ENCODE results near the gene TNFAIP8.

Gene TNFAIP8

GRCh38 chr5:119387945-119388618, 32.3 kb downstream of the TNFAIP8 start:
- POLR2A ChIA-PET = interaction anchor here (1.2 kb wide), 1 partner anchor 17 kb away, joined by 4 read pairs; no protein-coding TSS in a partner anchor
- no peak overlapping the region for H3K4me3 ChIP-seq (ENCODE audit: low read depth, low read length)
- CTCF ChIA-PET = interaction anchor here (3.9 kb wide), 1 partner anchor 24 kb away, joined by 22 read pairs; no protein-coding TSS in a partner anchor
- TF ChIP-seq CTCF (IDR thresholded peaks at IDR 0.05; ENCODE audit: insufficient read depth, low read length, missing control alignments) = no peak
- DNase-seq (ENCODE audit: low read depth, low spot score) = no peak

- no peak overlapping the region for H3K4me3 ChIP-seq (ENCODE audit: low read depth, low read length)
- DNase-seq (ENCODE audit: low read depth, low spot score) = no peak
- no peak for TF ChIP-seq CTCF (IDR thresholded peaks at IDR 0.05; ENCODE audit: insufficient read depth, low read length, missing control alignments)
- ChIA-PET POLR2A (interaction anchor here (1.2 kb wide), 1 partner anchor 18 kb away, joined by 4 read pairs; no protein-coding TSS in a partner anchor), CTCF (interaction anchor here (1.9 to 3.9 kb wide), 2 partner anchors 23 to 121 kb away, joined by 5 to 22 read pairs; no protein-coding TSS in a partner anchor)
Measured at GRCh38 chr5:119388619-119389190, 32.9 kb downstream of the TNFAIP8 start.

- no peak for DNase-seq (ENCODE audit: low read depth, low spot score)
- ChIA-PET CTCF (interaction anchor here (1.0 to 3.9 kb wide), 3 partner anchors 22 to 401 kb away, joined by 3 to 22 read pairs (median 5); partner anchors contain the start of gene DTWD2), POLR2A (interaction anchor here (0.7 to 1.2 kb wide), 2 partner anchors 19 to 121 kb away, joined by 3 to 4 read pairs; no protein-coding TSS in a partner anchor)
Measured at GRCh38 chr5:119389288-119390030, 33.6 kb downstream of the TNFAIP8 start.

GRCh38 chr5:119390404-119390803, 34.6 kb downstream of the TNFAIP8 start:
- ChIA-PET POLR2A (no interaction called here), CTCF (interaction anchor here (1.0 to 3.9 kb wide), 3 partner anchors 21 to 402 kb away, joined by 3 to 22 read pairs (median 5); partner anchors contain the start of gene DTWD2)
- H3K4me3 ChIP-seq (ENCODE audit: low read depth, low read length) = no peak overlapping the region
- TF ChIP-seq CTCF (IDR thresholded peaks at IDR 0.05; ENCODE audit: insufficient read depth, low read length, missing control alignments) = no peak
- no peak for DNase-seq (ENCODE audit: low read depth, low spot score)

More at GRCh38 chr5:119389288-119390030, 33.6 kb downstream of the TNFAIP8 start:
- no peak overlapping the region for H3K4me3 ChIP-seq (ENCODE audit: low read depth, low read length)
- no peak for TF ChIP-seq CTCF (IDR thresholded peaks at IDR 0.05; ENCODE audit: insufficient read depth, low read length, missing control alignments)

- POLR2A ChIA-PET = interaction anchor here (0.7 to 1.4 kb wide), 2 partner anchors 15 to 405 kb away, joined by 3 to 5 read pairs; partner anchors contain the start of gene DTWD2
- no peak overlapping the region for H3K4me3 ChIP-seq (ENCODE audit: low read depth, low read length)
- no peak for DNase-seq (ENCODE audit: low read depth, low spot score)
- no peak for TF ChIP-seq CTCF (IDR thresholded peaks at IDR 0.05; ENCODE audit: insufficient read depth, low read length, missing control alignments)
- CTCF ChIA-PET = interaction anchor here (1.1 to 1.2 kb wide), 2 partner anchors 20 to 42 kb away, joined by 3 to 5 read pairs; no protein-coding TSS in a partner anchor
Measured at GRCh38 chr5:119393201-119393691, 37.4 kb downstream of the TNFAIP8 start.
